Measurements from ENCODE around the gene WWOX.

- TF ChIP-seq, protein P1, sequence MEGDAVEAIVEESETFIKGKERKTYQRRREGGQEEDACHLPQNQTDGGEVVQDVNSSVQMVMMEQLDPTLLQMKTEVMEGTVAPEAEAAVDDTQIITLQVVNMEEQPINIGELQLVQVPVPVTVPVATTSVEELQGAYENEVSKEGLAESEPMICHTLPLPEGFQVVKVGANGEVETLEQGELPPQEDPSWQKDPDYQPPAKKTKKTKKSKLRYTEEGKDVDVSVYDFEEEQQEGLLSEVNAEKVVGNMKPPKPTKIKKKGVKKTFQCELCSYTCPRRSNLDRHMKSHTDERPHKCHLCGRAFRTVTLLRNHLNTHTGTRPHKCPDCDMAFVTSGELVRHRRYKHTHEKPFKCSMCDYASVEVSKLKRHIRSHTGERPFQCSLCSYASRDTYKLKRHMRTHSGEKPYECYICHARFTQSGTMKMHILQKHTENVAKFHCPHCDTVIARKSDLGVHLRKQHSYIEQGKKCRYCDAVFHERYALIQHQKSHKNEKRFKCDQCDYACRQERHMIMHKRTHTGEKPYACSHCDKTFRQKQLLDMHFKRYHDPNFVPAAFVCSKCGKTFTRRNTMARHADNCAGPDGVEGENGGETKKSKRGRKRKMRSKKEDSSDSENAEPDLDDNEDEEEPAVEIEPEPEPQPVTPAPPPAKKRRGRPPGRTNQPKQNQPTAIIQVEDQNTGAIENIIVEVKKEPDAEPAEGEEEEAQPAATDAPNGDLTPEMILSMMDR (IDR thresholded peaks at IDR 0.05), result no peak
- TF ChIP-seq POLR2A (IDR thresholded peaks at IDR 0.05; ENCODE audit: low read length) (no peak), EP300 (IDR thresholded peaks at IDR 0.05) (no peak), SMC3 (IDR thresholded peaks at IDR 0.05) (no peak), ZC3H11A (IDR thresholded peaks at IDR 0.05) (no peak), TP53 (CRISPR knock-in tag; IDR thresholded peaks at IDR 0.05) (no peak)
Observed at GRCh38 chr16:79171504-79171903, 1072.0 kb downstream of the WWOX start.
